SK-N-SH treated with all-trans-retinoic acid at 6 μM for 48 hours (cell line): ENCODE data around the gene STIM2.

Experiments used
- ATAC-seq: fragments of 200-7000 bp; cut with Tn5 transposase; 3 replicates; pipeline ENCODE4 v1.9.1; 2020; ENCODE audit warnings: mild to moderate bottlenecking, moderate library complexity
- ARNTL ChIP-seq: fragments of 450-650 bp; formaldehyde crosslinking; IDR thresholded peaks from 2 replicates; pipeline ENCODE4 v1.5.0; 2020; ENCODE audit warnings: low read depth, mild to moderate bottlenecking, moderate library complexity, borderline replicate concordance
- BACH2 ChIP-seq: fragments of 250-450 bp; sonication (Bioruptor Pico); IDR thresholded peaks from 2 replicates; pipeline ENCODE4 v1.9.0; 2021; ENCODE audit warnings: mild to moderate bottlenecking, borderline replicate concordance
- CREB5 ChIP-seq: fragments of 250-450 bp; sonication (Bioruptor Pico); IDR thresholded peaks from 2 replicates; pipeline ENCODE4 v1.5.1; 2020; ENCODE audit warnings: low read depth, mild to moderate bottlenecking, moderate library complexity
- CSDC2 ChIP-seq: fragments of 250-450 bp; sonication (Bioruptor Pico); IDR thresholded peaks from 2 replicates; pipeline ENCODE4 v1.5.0; 2020; ENCODE audit warnings: mild to moderate bottlenecking, moderate library complexity
- CSRNP3 ChIP-seq: fragments of 250-450 bp; sonication (Bioruptor Pico); IDR thresholded peaks from 2 replicates; pipeline ENCODE4 v1.5.1; 2021; ENCODE audit warnings: mild to moderate bottlenecking, moderate library complexity
- ESRRG ChIP-seq: fragments of 250-450 bp; sonication (Bioruptor Pico); IDR thresholded peaks from 2 replicates; pipeline ENCODE4 v1.6.1; 2021; ENCODE audit warnings: mild to moderate bottlenecking
- GLIS3 ChIP-seq: fragments of 250-450 bp; sonication (Bioruptor Pico); IDR thresholded peaks from 2 replicates; pipeline ENCODE4 v1.5.0; 2020; ENCODE audit warnings: mild to moderate bottlenecking, moderate library complexity
- ISL1 ChIP-seq: fragments of 250-450 bp; sonication (Bioruptor Pico); IDR thresholded peaks from 2 replicates; pipeline ENCODE4 v2.1.2; 2022; ENCODE audit warnings: mild to moderate bottlenecking, moderate library complexity
- PATZ1 ChIP-seq: fragments of 250-450 bp; sonication (Bioruptor Pico); IDR thresholded peaks from 2 replicates; pipeline ENCODE4 v1.8.0; 2020; ENCODE audit warnings: mild to moderate bottlenecking, moderate library complexity, borderline replicate concordance
- POU6F1 ChIP-seq: fragments of 250-450 bp; sonication (Bioruptor Pico); IDR thresholded peaks from 2 replicates; pipeline ENCODE4 v1.8.0; 2021; ENCODE audit warnings: low read depth, mild to moderate bottlenecking, moderate library complexity, borderline replicate concordance
- PPARA ChIP-seq: fragments of 250-450 bp; sonication (Bioruptor Pico); IDR thresholded peaks from 2 replicates; pipeline ENCODE4 v1.5.0; 2020; ENCODE audit warnings: mild to moderate bottlenecking, borderline replicate concordance
- RARB ChIP-seq: fragments of 250-450 bp; sonication (Bioruptor Pico); IDR thresholded peaks from 2 replicates; pipeline ENCODE4 v1.8.0; 2021; ENCODE audit warnings: mild to moderate bottlenecking, moderate library complexity
- TCF4 ChIP-seq: fragments of 250-450 bp; sonication (Bioruptor Pico); IDR thresholded peaks from 2 replicates; pipeline ENCODE4 v1.8.0; 2021; ENCODE audit warnings: mild to moderate bottlenecking, moderate library complexity, borderline replicate concordance
- TOX ChIP-seq: fragments of 250-450 bp; sonication (Bioruptor Pico); IDR thresholded peaks from 2 replicates; pipeline ENCODE4 v1.8.0; 2021; ENCODE audit warnings: mild to moderate bottlenecking, moderate library complexity, borderline replicate concordance
- TSHZ2 ChIP-seq: fragments of 250-450 bp; sonication (Bioruptor Pico); IDR thresholded peaks from 2 replicates; pipeline ENCODE4 v1.5.0; 2020; ENCODE audit warnings: mild to moderate bottlenecking, moderate library complexity
- ZC3H10 ChIP-seq: fragments of 250-450 bp; sonication (Bioruptor Pico); IDR thresholded peaks from 2 replicates; pipeline ENCODE4 v1.5.1; 2021; ENCODE audit warnings: mild to moderate bottlenecking, moderate library complexity
- ZFP3 ChIP-seq: fragments of 250-450 bp; sonication (Bioruptor Pico); IDR thresholded peaks from 2 replicates; pipeline ENCODE4 v1.5.0; 2020; ENCODE audit warnings: mild to moderate bottlenecking, moderate library complexity
- ZFP30 ChIP-seq: fragments of 450-650 bp; formaldehyde crosslinking; IDR thresholded peaks from 2 replicates; pipeline ENCODE4 v1.5.0; 2022; ENCODE audit warnings: mild to moderate bottlenecking, moderate library complexity
- ZNF70 ChIP-seq: fragments of 450-650 bp; formaldehyde crosslinking; IDR thresholded peaks from 2 replicates; pipeline ENCODE4 v1.5.0; 2020; ENCODE audit warnings: mild to moderate bottlenecking, moderate library complexity
- ZNF8 ChIP-seq: fragments of 450-650 bp; formaldehyde crosslinking; IDR thresholded peaks from 2 replicates; pipeline ENCODE4 v1.5.0; 2020; ENCODE audit warnings: mild to moderate bottlenecking, moderate library complexity

The STIM2 gene

GRCh38 chr4:27050731-27051130, 190.1 kb downstream of the STIM2 start:
- no peak for ATAC-seq
- no peak for TF ChIP-seq BACH2 (CRISPR knock-in tag)
- no peak for TF ChIP-seq TOX
- TF ChIP-seq ZC3H10 (CRISPR knock-in tag): no peak
- no peak for TF ChIP-seq ESRRG (CRISPR knock-in tag)
- no peak for TF ChIP-seq ZNF70
- TF ChIP-seq CSDC2 (CRISPR knock-in tag): no peak
- TF ChIP-seq TSHZ2 (CRISPR knock-in tag): no peak
- TF ChIP-seq POU6F1: no peak
- TF ChIP-seq ARNTL: no peak
- no peak for TF ChIP-seq PPARA (CRISPR knock-in tag)
- TF ChIP-seq ZNF8 (CRISPR knock-in tag): no peak
- TF ChIP-seq PATZ1 (CRISPR knock-in tag): no peak
- no peak for TF ChIP-seq CSRNP3 (CRISPR knock-in tag)
- TF ChIP-seq ZFP3: no peak
- TF ChIP-seq GLIS3 (CRISPR knock-in tag): no peak
- no peak for TF ChIP-seq ZFP30 (CRISPR knock-in tag)
- TF ChIP-seq RARB: no peak
- no peak for TF ChIP-seq ISL1
- TF ChIP-seq CREB5 (CRISPR knock-in tag): no peak
- TF ChIP-seq, all 23 proteins: peak for 0

- no peak for ATAC-seq
- TF ChIP-seq CSDC2 (CRISPR knock-in tag): no peak
Observed at GRCh38 chr4:27055221-27055760, 194.7 kb downstream of the STIM2 start.

- ATAC-seq: no peak
- TF ChIP-seq ZFP30 (CRISPR knock-in tag) (no peak), TCF4 (no peak), PATZ1 (CRISPR knock-in tag) (no peak), CSRNP3 (CRISPR knock-in tag) (no peak), ZFP3 (no peak), TSHZ2 (CRISPR knock-in tag) (no peak), ESRRG (CRISPR knock-in tag) (no peak), GLIS3 (CRISPR knock-in tag) (no peak), ZC3H10 (CRISPR knock-in tag) (no peak), POU6F1 (no peak), ZNF8 (CRISPR knock-in tag) (no peak), PPARA (CRISPR knock-in tag) (no peak)
Observed at GRCh38 chr4:27056281-27056680, 195.6 kb downstream of the STIM2 start.
